HEK293T (cell line): Measurements from ENCODE around the gene NACA2.
"Not testable (repeated sequence)": the region's sequence is repeated elsewhere in the genome, so short reads cannot be mapped to it uniquely, and the experiment has no call there.

Source experiments
- CTCF ChIA-PET: fragments of 350-600 bp; formaldehyde crosslinking; extraction: SDS; loops from one replicate; lab custom pipeline; 2021; ENCODE audit warnings: antibody characterized with exemption, inconsistent platforms; lab: Yijun Ruan, JAX
- POLR2A ChIA-PET: fragments of 350-600 bp; formaldehyde crosslinking; extraction: SDS; loops from one replicate; lab custom pipeline; 2020; ENCODE audit warnings: antibody characterized with exemption, inconsistent platforms; lab: Yijun Ruan, JAX
- DNase-seq: peaks from one replicate; pipeline ENCODE4 v3.0.0; 2012; ENCODE audit warnings: mixed read lengths; ENCODE audit errors: extremely low spot score
- ARNT ChIP-seq: fragments of 450-650 bp; IDR thresholded peaks from 2 replicates; pipeline ENCODE4 v1.6.1; 2017; ENCODE audit warnings: mild to moderate bottlenecking
- BHLHE40 ChIP-seq: fragments of 450-650 bp; IDR thresholded peaks from 2 replicates; pipeline ENCODE4 v1.6.1; 2016; ENCODE audit warnings: mild to moderate bottlenecking, moderate library complexity, borderline replicate concordance
- CTBP1 ChIP-seq: fragments of 450-650 bp; IDR thresholded peaks from 2 replicates; pipeline ENCODE4 v1.6.1; 2016; ENCODE audit warnings: borderline replicate concordance
- ELF4 ChIP-seq: fragments of 450-650 bp; IDR thresholded peaks from 2 replicates; pipeline ENCODE4 v1.6.1; 2017; ENCODE audit warnings: antibody characterized with exemption
- FOXA1 ChIP-seq: fragments of 450-650 bp; IDR thresholded peaks from 2 replicates; pipeline ENCODE4 v1.6.1; 2016; ENCODE audit warnings: mild to moderate bottlenecking
- FOXK2 ChIP-seq: fragments of 450-650 bp; IDR thresholded peaks from 2 replicates; pipeline ENCODE4 v1.6.1; 2016; ENCODE audit warnings: mild to moderate bottlenecking
- FOXM1 ChIP-seq: fragments of 450-650 bp; IDR thresholded peaks from 2 replicates; pipeline ENCODE4 v1.6.1; 2017; ENCODE audit warnings: mild to moderate bottlenecking, borderline replicate concordance
- HDGF ChIP-seq: fragments of 450-650 bp; IDR thresholded peaks from 2 replicates; pipeline ENCODE4 v1.6.1; 2017; ENCODE audit warnings: antibody characterized with exemption, borderline replicate concordance
- L3MBTL2 ChIP-seq: fragments of 450-650 bp; conservative IDR thresholded peaks from 2 replicates; pipeline ENCODE4 v1.6.1; 2016; ENCODE audit warnings: mild to moderate bottlenecking
- LEF1 ChIP-seq: fragments of 450-650 bp; IDR thresholded peaks from 2 replicates; pipeline ENCODE4 v1.6.1; 2017; ENCODE audit warnings: mild to moderate bottlenecking, borderline replicate concordance
- NFRKB ChIP-seq: fragments of 450-650 bp; IDR thresholded peaks from 2 replicates; pipeline ENCODE4 v1.6.1; 2016; ENCODE audit warnings: mild to moderate bottlenecking, moderate library complexity
- PKNOX1 ChIP-seq: fragments of 450-650 bp; IDR thresholded peaks from 2 replicates; pipeline ENCODE4 v1.6.1; 2016
- SP1 ChIP-seq: fragments of 450-650 bp; IDR thresholded peaks from 2 replicates; pipeline ENCODE4 v1.6.1; 2017
- SUZ12 ChIP-seq: fragments of 450-650 bp; IDR thresholded peaks from 2 replicates; pipeline ENCODE4 v1.6.1; 2016; ENCODE audit warnings: mild to moderate bottlenecking
- TARDBP ChIP-seq: fragments of 450-650 bp; IDR thresholded peaks from 2 replicates; pipeline ENCODE4 v1.6.1; 2016
- ZNF384 ChIP-seq: fragments of 450-650 bp; IDR thresholded peaks from 2 replicates; pipeline ENCODE4 v1.6.1; 2016

Gene NACA2

DNA sequence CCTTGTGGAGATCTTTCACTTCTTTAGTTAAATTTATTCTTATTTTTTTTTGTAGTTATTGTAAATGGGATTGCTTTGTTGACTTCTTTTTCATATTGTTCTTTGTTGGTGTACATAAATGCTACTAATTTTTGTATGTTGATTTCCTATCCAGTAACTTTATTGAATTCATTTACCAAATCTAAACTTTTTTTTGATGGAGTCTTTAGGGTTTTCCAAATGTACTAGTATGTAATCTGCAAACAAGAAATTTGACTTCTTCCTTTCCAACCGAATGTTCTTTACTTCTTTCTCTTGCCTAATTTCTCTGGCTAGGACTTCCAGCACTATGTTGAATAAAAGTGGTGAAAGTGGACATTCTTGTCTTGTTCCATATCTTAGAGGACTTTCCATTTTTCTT is 41.8 kb upstream of the NACA2 start:
- ChIA-PET CTCF (no interaction called here), POLR2A (no interaction called here)
- TF ChIP-seq CTBP1 (no peak), FOXA1 (no peak), TARDBP (no peak), FOXK2 (no peak), HDGF (no peak), PKNOX1 (no peak), SP1 (no peak), L3MBTL2 (no peak), NFRKB (no peak), ARNT (no peak), ELF4 (no peak), LEF1 (no peak), ZNF384 (no peak), FOXM1 (no peak), SUZ12 (no peak), BHLHE40 (no peak)
- DNase-seq: no peak

DNA sequence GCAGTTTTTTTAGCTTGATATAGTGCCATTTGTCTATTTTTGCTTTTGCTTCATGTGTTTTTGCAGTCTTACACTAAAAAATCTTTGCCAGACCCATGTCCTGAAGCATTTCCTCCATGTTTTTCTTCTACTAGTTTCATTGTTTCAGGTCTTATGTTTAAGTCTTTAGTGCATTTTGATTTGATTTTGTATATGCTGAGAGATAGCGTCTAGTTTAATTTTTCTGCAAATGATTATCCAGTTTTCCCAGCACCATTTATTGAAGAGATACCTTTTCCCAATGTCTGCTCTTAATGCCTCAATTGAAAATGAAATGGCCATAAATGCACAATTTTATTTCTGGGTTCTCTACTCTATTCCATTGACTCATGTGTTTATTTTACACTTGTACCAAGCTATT is 40.8 kb upstream of the NACA2 start:
- ChIA-PET CTCF (no interaction called here), POLR2A (no interaction called here)
- TF ChIP-seq FOXM1: no peak
- no peak for DNase-seq

GRCh38 chr17:61628158-61628557 is 37.1 kb upstream of the NACA2 start:
- DNase-seq, CTCF ChIA-PET, POLR2A ChIA-PET: not testable (repeated sequence)

DNA sequence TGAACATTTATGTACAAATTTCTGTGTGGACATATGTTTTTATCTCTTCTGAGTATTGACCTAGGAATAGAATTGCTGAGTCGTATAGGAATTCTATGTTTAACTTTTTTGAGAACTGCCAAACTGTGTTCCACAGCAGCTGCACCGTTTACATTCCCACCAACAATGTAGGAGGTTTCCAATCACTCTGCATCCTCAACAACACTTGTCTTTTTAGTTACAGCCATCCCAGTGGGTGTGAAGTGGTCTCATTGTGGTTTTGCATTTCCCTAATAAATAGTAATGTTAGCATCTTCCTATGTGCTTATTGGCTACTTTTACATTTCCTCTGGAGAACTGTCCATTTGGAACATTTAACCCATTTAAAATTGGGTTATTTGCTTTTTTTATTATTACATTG is 36.6 kb upstream of the NACA2 start:
- ChIA-PET CTCF (no interaction called here), POLR2A (no interaction called here)
- no peak for DNase-seq
- no peak for TF ChIP-seq SP1
- no peak for TF ChIP-seq PKNOX1
- no peak for TF ChIP-seq HDGF
- TF ChIP-seq ZNF384: no peak
- TF ChIP-seq FOXK2: no peak
- no peak for TF ChIP-seq SUZ12

DNA sequence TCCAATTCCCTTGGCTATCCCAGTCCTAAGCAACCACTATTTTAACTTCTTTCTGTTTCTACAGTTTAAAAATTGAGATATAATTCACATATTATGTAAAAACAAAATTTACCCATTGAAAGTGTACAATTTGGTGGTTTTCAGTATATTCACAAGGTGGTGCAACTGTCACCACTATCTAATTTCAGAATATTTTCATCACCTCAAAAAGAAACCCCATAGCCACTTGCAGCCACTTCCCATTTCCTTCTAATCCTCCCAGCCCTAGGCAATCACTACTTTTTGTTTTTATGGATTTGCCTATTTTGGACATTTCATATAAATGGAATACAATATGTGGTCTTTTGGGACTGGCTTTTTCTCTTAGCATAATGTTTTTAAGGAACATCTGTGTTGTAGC is 36.1 kb upstream of the NACA2 start:
- no peak for DNase-seq
- TF ChIP-seq CTBP1 (no peak), ZNF384 (no peak), L3MBTL2 (no peak), FOXK2 (no peak), SP1 (no peak)
- ChIA-PET CTCF (no interaction called here), POLR2A (no interaction called here)

GRCh38 chr17:61625564-61625963 is 34.5 kb upstream of the NACA2 start:
- CTCF ChIA-PET: no interaction called here
- TF ChIP-seq ARNT: no peak
- TF ChIP-seq TARDBP: no peak
- TF ChIP-seq BHLHE40: no peak
- TF ChIP-seq ZNF384: no peak
- TF ChIP-seq FOXA1: no peak
- no peak for TF ChIP-seq NFRKB
- no peak for TF ChIP-seq CTBP1
- TF ChIP-seq FOXM1: no peak
- no peak for TF ChIP-seq ELF4
- TF ChIP-seq HDGF: no peak
- TF ChIP-seq SP1: no peak
- TF ChIP-seq FOXK2: no peak
- TF ChIP-seq SUZ12: no peak
- TF ChIP-seq LEF1: no peak
- POLR2A ChIA-PET: no interaction called here
- no peak for DNase-seq

GRCh38 chr17:61624951-61625350 is 33.9 kb upstream of the NACA2 start:
- no peak for DNase-seq
- POLR2A ChIA-PET: no interaction called here
- no peak for TF ChIP-seq FOXM1
- TF ChIP-seq BHLHE40: no peak
- CTCF ChIA-PET: no interaction called here

GRCh38 chr17:61621317-61621716 is 30.3 kb upstream of the NACA2 start:
- TF ChIP-seq ARNT (no peak), SP1 (no peak), FOXK2 (no peak), HDGF (no peak), L3MBTL2 (no peak), CTBP1 (no peak), BHLHE40 (no peak), LEF1 (no peak), TARDBP (no peak), ELF4 (no peak), FOXM1 (no peak), SUZ12 (no peak), ZNF384 (no peak)
- CTCF ChIA-PET: no interaction called here
- DNase-seq: no peak
- POLR2A ChIA-PET: no interaction called here
